Keratinocyte (primary cell): ENCODE measurements around the gene GSTM5. TPM values are rescaled to one million over a fixed set of nuclear protein-coding genes. Genes with fewer than 3 reads are reported as not detected.
A peak's percentile ranks its signal among the peaks of the same experiment; 100 is the strongest.
"Not testable (repeated sequence)": the region's sequence is repeated elsewhere in the genome, so short reads cannot be mapped to it uniquely, and the experiment has no call there.

Experiments
- DNase-seq: peaks from one replicate; pipeline ENCODE4 v3.0.0-alpha.2; 2011; ENCODE audit warnings: low read depth, missing footprints, low spot score
- FAIRE-seq: peaks from 2 replicates; lab custom pipeline; 2011; peaks lifted over from hg19 to GRCh38; lab: Jason Lieb, UNC
- H2AFZ ChIP-seq: 2 replicates; pipeline ENCODE4 v1.6.0; 2012; ENCODE audit warnings: low read length, control low read depth, inconsistent platforms; ENCODE audit not compliant: control insufficient read depth
- H3K27ac ChIP-seq: 2 replicates; pipeline ENCODE4 v1.5.1; 2011; ENCODE audit warnings: low read length; ENCODE audit not compliant: control insufficient read depth, insufficient read depth
- H3K27me3 ChIP-seq: 3 replicates; pipeline ENCODE4 v1.6.0; 2011; ENCODE audit warnings: low read length; ENCODE audit not compliant: control insufficient read depth, insufficient read depth; ENCODE audit errors: extremely low read depth
- H3K36me3 ChIP-seq, 2 experiments: 2 replicates in 1 of 2; 3 replicates in 1 of 2; pipeline ENCODE4 v1.5.1; 2011; ENCODE audit warnings: low read length in 2 of 2, mild to moderate bottlenecking in 1 of 2; ENCODE audit not compliant: control insufficient read depth in 2 of 2, insufficient read depth in 2 of 2; ENCODE audit errors: extremely low read depth in 1 of 2
- H3K4me1 ChIP-seq: 3 replicates; pipeline ENCODE4 v1.5.1; 2011; ENCODE audit warnings: low read length; ENCODE audit not compliant: control insufficient read depth, insufficient read depth; ENCODE audit errors: extremely low read depth
- H3K4me2 ChIP-seq: 3 replicates; pipeline ENCODE4 v1.6.0; 2011; ENCODE audit warnings: low read depth, low read length; ENCODE audit not compliant: control insufficient read depth, insufficient read depth; ENCODE audit errors: extremely low read depth
- H3K4me3 ChIP-seq, 3 experiments: fragments of 200-600 bp in 1 of 3; sonication (generic) in 1 of 3; 2 replicates in 2 of 3; 3 replicates in 1 of 3; pipeline ENCODE4 v1.5.1; 2011 to 2016; ENCODE audit warnings: low read length in 3 of 3, mild to moderate bottlenecking in 3 of 3, control low read depth in 2 of 3, inconsistent platforms in 1 of 3, low read depth in 1 of 3, mixed read lengths in 1 of 3, mixed run types in 1 of 3, moderate library complexity in 1 of 3; ENCODE audit not compliant: control insufficient read depth in 2 of 3, insufficient read depth in 2 of 3; ENCODE audit errors: extremely low read depth in 1 of 3
- H3K79me2 ChIP-seq: 2 replicates; pipeline ENCODE4 v1.6.0; 2012; ENCODE audit warnings: low read length; ENCODE audit not compliant: control insufficient read depth, insufficient read depth
- H3K9ac ChIP-seq: 3 replicates; pipeline ENCODE4 v1.6.0; 2011; ENCODE audit warnings: low read length; ENCODE audit not compliant: control insufficient read depth, insufficient read depth; ENCODE audit errors: extremely low read depth
- H3K9me1 ChIP-seq: 3 replicates; pipeline ENCODE4 v1.6.0; 2011; ENCODE audit warnings: low read length; ENCODE audit not compliant: control insufficient read depth, insufficient read depth; ENCODE audit errors: extremely low read depth
- H3K9me3 ChIP-seq: 2 replicates; pipeline ENCODE4 v1.5.1; 2012; ENCODE audit warnings: low read depth, low read length; ENCODE audit not compliant: control insufficient read depth
- H4K20me1 ChIP-seq: 3 replicates; pipeline ENCODE4 v1.6.0; 2011; ENCODE audit warnings: low read length; ENCODE audit not compliant: control insufficient read depth, insufficient read depth; ENCODE audit errors: extremely low read depth
- dilution Hi-C: fragments of 300-500 bp; cut with MboI; formaldehyde crosslinking; loops from one replicate; pipeline ENCODE4 v1.7.0; 2020; ENCODE audit warnings: low sequenced_read_pairs; ENCODE audit not compliant: extremely low pct_ligation_motif_present
- polyA plus RNA-seq, 5 experiments: library from polyadenylated mRNA; depleted of rRNA in 3 of 5; stranded (reverse) in 3 of 5; stranded (forward) in 1 of 5; unstranded in 1 of 5; fragments of >200 nt; gene quantifications; 1 replicate in 1 of 5; 2 replicates in 3 of 5; 3 replicates in 1 of 5; pipeline versions ENCODE4 v1.2.1 to v1.2.3, GENCODE V29; 2011 to 2012; ENCODE audit warnings: missing spikeins in 2 of 5, low read depth in 1 of 5, low replicate concordance in 1 of 5

The GSTM5 gene
- polyA plus RNA-seq, 1 donor (not counting 4 experiments of a cell fraction or from before 2014, with no cell fraction given), result not detected

GRCh38 chr1:109685399-109685798 lies 26.7 kb upstream of the GSTM5 start:
- H3K27ac ChIP-seq, H3K9ac ChIP-seq, H3K9me1 ChIP-seq, FAIRE-seq, dilution Hi-C loops, H3K27me3 ChIP-seq, H3K4me1 ChIP-seq, H3K4me2 ChIP-seq, H3K79me2 ChIP-seq, DNase-seq, H3K9me3 ChIP-seq, H3K4me3 ChIP-seq, H2AFZ ChIP-seq, H3K36me3 ChIP-seq, H4K20me1 ChIP-seq: not testable (repeated sequence)

GRCh38 chr1:109685890-109686289 lies 26.2 kb upstream of the GSTM5 start:
- dilution Hi-C loops, H3K27me3 ChIP-seq, H3K9me1 ChIP-seq, H3K4me1 ChIP-seq, FAIRE-seq, H2AFZ ChIP-seq, DNase-seq, H3K36me3 ChIP-seq, H3K9me3 ChIP-seq, H4K20me1 ChIP-seq, H3K79me2 ChIP-seq, H3K4me3 ChIP-seq, H3K27ac ChIP-seq, H3K9ac ChIP-seq, H3K4me2 ChIP-seq: not testable (repeated sequence)

GRCh38 chr1:109687109-109687508 lies 24.9 kb upstream of the GSTM5 start:
- H3K4me1 ChIP-seq, H3K27ac ChIP-seq, H3K79me2 ChIP-seq, DNase-seq, FAIRE-seq, H3K9me1 ChIP-seq, dilution Hi-C loops, H2AFZ ChIP-seq, H3K27me3 ChIP-seq, H3K36me3 ChIP-seq, H3K4me3 ChIP-seq, H3K9me3 ChIP-seq, H4K20me1 ChIP-seq, H3K4me2 ChIP-seq: not testable (repeated sequence)
- H3K9ac ChIP-seq, result peak overlapping the region; percentile 37
